Stimulated activated CD8-positive, alpha-beta memory T cell treated with anti-CD3 and anti-CD28 coated beads, Interleukin-4, amount 100 ng/mL, for 24 hours (primary cell): ENCODE measurements around the gene CNIH1.
"Not testable (repeated sequence)": the region's sequence is repeated elsewhere in the genome, so short reads cannot be mapped to it uniquely, and the experiment has no call there.

ENCODE experiments used
- DNase-seq: peaks from one replicate; pipeline ENCODE4 v3.0.0-alpha.2; 2020; ENCODE audit warnings: low read depth

CNIH1 gene

DNA sequence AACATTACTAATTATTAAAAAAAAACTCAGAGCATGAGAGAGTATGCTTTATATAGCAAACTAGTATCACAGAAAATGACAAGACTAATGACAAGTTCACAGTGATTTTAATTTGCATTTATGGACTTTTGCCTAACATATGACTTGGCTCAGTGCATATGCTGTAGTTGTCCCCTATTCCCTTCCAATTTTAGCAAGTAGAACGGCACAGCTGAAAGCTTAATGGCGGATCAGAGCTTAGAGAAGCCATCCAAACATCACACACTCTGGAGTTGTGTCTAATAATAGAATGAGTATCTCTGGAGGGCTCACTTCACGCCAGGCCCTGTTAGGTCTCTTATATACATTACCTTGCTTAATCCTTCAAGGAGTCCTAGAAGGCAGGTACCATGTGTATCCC, 13.3 kb downstream of the CNIH1 start:
- no peak for DNase-seq

DNA sequence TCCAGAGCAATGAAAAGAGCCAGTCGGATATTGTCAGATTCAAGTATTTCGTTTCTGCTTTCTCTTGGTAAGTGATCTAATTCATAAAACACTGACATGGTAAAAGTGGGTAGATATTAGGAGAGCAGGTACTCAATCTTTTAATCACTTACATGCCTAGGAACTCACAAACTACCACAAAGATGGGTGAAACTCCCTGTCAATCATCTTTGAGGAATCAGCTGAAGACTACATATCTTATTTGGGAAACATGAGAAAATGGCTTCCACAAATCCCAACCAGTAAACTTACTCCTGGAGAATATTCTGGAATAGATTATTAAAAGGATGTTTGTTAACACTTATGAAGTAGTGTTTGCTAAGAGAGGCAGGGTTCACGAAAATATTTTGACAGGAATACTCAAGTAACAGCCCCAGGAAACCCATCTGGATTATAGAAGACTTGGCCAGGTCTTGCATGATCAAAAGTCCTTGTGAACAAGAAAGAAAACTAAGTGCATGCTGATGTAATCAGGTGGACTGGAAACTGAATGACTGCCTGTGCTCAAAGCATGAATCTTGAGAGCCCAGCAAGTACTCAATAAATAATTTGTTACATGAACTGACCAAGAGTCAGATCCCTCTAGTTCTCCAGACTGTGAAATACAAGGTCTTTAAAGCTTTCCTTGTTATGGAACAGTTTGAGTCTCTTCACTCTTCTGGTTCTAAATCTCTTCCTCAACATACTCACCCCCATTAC, 15.5 kb downstream of the CNIH1 start:
- no peak for DNase-seq

DNA sequence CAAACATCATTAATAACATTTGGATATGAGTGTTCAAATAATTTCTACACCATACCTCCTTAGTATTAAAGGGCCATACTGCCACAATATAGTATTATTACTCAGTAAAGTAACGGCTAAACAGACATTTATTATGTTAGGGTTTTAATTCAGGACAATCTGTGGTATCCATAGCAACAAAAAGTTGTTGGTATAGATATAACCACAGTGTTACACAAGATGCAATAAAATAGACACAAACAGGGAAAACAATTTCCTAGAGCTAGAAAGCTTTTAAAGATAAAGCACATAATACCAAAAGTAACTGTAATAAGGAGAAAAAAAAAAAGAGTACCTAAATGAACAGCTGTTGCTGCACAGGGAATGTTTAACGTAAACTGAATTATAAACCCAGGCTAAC, 16.1 kb downstream of the CNIH1 start:
- no peak for DNase-seq

DNA sequence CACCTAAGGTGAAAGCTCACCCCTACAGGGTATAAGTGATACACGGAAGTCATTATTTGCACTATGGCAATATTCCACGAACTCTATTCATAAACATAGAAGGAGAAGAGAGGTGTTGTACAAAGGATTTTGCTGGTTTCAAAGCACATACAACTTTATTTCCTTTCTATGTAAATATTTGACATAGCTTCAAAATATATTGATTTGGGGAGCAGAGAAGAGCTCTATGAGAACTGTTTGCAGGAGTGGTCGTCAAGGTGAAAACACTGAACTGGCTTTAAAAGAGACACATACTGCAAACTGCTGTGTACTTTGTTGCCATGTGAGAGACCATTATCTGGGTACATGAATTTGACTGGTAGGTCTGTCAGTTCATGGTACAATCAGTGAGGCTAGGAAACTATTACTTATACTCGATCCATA, 16.7 kb downstream of the CNIH1 start:
- no peak for DNase-seq

DNA sequence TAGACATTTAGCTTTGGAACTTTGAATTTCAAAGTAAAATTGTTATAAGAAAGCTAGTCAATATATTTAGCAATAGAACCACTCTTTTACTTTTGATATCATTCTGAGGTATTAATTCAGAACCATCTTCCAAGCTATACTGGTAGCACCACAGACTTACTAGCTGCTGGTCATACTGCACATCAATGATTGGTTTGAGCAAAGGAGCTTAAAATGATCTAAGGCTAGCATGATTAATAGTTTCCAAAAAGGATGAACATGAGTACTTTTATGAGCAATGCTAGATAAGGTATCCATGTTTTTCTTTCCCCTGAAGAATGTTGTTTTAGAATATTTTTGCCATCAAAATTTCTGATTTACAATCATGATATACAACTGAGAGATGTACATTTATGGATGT, 17.2 kb downstream of the CNIH1 start:
- no peak for DNase-seq

DNA sequence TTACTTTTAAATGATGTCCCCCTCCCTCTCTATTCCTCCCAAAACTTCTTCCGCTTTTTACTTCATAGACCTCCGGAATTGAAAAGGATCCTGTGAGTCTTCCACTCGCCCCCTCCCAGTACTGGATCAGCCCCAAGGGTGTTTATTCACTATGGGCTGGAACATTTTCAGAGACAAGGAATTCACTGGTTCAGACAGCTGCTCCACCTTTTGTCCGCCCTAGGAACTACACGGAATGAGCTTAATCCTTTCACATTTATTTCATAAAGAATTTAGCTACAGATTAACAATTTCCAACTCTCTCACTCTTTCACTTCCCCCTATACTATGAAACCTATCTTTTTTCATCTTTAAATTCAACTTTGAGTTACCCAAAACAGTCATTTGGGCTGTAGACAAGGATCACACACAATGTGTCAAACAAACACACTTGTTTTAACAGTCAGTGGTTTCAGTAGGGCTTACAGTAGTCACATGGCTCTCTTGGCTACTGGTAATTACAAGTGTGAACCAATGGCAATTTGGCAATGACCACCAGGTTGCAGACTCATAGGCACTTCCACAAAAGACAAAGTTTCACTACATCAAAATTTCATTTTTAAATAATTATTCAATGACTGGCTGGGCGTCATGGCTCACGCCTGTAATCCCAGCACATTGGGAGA, 20.6 kb downstream of the CNIH1 start:
- DNase-seq = no peak

DNA sequence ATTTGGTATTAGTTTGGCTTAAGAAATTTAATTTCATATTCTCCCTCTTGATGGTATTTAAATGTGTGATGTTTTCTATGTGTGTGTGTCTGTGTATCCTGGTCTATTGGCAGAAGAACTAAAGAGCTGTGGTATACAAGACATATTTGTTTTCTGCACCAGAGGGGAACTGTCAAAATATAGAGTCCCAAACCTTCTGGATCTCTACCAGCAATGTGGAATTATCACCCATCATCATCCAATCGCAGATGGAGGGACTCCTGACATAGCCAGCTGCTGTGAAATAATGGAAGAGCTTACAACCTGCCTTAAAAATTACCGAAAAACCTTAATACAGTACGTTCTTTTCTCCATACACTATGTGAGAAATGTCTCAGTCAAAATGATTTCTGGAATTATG, 29.8 kb downstream of the CNIH1 start:
- DNase-seq = no peak

DNA sequence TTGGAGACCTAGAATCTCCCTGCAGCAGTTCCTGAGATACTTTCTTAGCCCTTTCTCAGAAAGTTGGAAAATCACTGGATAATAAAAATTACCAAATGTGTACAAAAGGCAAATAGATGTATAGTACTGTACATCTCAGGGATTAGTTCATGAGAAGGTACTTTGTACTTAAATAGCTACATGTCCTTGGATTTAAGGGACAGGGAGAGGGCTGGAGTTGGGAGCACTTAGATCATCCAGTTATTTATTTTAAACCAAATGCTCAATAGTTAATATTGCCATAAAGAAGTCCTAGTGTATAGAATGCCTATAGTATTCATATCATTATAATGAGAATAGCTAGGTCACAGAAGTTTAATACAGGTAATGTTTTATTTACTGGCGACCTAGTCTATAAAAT, 31.0 kb downstream of the CNIH1 start:
- no peak for DNase-seq

DNA sequence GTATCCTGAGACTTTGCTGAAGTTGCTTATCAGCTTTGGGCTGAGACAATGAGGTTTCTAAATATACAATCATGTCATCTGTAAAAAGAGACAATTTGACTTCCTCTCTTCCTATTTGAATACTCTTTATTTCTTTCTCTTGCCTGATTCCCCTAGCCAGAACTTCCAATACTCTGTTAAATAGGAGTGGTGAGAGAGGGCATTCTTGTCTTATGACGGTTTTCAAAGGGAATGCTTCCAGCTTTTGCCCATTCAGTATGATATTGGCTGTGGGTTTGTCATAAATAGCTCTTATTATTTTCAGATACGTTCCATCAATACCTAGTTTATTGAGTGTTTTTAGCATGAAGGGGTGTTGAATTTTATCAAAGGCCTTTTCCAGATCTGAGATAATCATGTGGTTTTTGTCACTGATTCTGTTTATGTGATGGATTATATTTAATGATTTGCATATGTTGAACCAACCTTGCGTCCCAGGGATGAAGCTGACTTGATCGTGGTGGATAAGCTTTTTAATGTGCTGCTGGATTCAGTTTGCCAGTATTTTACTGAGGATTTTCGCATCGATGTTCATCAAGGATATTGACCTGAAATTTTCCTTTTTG, 37.7 kb downstream of the CNIH1 start:
- not testable (repeated sequence) for DNase-seq

DNA sequence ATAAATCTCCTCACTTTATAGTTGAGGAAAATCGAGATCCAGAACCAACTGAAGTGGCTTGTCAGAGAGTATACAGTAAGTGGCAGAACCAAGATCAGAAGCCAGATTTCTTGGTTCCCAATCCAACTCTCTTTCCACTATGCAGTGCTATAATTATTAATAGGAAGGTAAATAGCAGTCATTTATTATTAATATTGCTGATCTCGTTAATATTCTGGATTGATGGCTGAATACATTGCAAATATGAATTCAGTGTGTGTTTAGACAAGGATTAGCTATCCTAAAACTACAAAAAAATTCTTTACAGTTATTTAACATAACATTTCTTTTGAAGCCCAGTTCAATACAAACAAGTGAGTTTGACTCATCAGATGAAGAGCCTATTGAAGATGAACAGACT, 41.6 kb downstream of the CNIH1 start:
- no peak for DNase-seq

DNA sequence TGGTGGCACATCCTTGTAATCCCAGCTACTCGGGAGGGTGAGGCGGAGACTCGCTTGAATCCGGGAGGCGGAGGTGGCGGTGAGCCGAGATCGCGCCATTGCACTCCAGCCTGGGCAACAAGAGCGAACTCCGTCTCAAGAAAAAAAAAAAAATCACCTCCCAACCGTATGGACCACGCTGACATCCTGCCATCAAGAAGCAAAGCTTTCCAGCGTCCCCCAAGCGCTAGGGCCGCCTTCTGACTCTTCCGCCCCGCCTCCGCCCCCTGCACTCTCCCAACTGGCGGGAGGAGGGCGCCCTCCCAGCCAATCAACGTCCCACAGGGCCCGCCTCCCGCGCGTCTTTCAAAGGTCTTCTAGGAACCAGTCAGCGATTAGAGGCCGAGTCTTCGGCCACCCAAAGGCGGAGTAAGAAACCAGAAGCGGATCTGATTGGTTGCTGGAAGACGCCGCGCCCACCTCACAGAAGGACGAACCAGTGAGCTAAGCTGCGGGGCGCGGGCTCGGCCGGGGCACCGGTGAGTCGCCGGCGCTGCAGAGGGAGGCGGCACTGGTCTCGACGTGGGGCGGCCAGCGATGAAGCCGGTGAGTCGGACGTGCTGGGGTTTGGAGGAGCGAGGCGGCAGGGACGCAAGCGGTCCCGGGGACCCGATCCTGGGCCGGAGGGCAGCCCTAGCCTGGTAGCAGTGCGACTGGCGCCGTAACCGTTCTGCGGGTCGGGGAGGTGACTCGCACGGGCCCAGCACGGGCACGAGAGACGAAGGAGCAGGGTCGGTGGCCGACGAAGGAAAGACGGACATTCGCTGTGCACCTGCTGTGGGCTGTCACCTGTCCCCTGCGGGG, 44.5 kb downstream of the CNIH1 start, which contains the start of gene CDKN3:
Gene CDKN3, plus strand, starts transcription at position 515 of the 843 bp plus-strand sequence. Its CDS starts 62 bp downstream, at position 577.
- DNase-seq = peak; percentile 96

DNA sequence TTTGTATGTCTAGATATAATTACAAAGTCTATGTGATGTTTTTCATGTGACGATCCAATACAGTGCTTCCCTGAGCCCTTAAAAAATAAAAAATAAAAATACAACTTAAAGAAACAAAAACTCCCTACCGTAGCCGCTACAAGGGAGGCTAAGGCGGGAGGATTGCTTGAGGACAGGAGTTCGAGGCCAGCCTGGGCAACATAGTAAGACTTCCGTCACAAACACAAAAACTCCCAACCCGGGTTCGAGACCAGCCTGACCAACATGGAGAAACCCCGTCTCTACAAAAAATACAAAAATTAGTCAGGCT, 45.0 kb downstream of the CNIH1 start:
- no peak for DNase-seq

DNA sequence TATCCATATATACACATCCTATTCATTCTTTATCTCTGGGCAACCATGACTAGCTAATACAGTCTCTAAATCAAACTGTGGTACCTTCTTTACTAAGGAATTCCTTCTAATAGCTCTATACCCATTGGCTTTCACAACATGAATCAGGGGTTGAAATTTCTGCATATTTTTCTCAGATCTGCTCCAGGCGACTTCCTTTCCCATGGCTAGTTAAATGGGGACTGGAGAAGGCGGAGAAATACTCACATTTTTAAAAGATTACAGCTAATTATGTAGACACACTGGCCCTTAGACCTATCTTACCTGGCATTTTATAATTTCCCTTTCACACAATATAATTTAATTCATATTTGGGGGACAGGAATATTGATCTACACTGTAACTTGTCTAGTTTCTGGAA, 45.5 kb downstream of the CNIH1 start:
- no peak for DNase-seq

DNA sequence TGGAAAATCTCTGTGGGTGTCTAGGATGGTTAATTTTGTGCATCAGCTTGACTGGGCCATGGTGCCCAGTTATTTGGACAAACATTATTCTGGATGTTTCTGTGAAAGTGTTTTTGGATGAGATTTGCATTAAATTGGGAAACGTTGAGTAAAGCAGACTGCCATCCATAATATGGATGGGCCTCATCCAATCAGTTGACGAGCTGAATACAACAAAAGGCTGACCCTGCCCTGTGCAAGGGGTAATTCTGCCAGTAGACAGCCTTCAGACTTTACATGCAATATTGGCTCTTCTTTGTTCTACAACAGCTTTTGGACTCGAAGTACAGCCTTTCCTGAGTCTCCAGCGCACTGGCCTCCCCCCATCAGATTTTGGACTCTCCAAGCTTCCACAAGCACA, 45.9 kb downstream of the CNIH1 start:
- DNase-seq = no peak

DNA sequence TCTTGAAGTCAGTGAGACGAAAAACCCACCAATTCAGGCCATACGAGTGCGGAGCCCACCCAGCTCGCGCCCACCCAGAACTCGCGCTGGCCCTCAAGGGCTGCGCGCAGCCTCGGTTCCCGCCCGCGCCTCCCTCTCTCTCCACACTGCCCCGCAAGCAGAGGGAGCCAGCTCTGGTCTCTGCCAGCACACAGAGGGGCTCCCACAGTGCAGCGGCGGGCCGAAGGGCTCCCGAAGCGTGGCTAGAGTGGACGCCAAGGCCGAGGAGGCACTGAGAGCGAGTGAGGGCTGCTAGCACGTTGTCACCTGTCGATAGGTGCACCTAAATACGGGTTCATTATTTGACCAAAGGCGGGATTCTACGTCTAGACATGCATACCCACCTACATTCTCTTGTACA, 46.6 kb downstream of the CNIH1 start:
- no peak for DNase-seq

DNA sequence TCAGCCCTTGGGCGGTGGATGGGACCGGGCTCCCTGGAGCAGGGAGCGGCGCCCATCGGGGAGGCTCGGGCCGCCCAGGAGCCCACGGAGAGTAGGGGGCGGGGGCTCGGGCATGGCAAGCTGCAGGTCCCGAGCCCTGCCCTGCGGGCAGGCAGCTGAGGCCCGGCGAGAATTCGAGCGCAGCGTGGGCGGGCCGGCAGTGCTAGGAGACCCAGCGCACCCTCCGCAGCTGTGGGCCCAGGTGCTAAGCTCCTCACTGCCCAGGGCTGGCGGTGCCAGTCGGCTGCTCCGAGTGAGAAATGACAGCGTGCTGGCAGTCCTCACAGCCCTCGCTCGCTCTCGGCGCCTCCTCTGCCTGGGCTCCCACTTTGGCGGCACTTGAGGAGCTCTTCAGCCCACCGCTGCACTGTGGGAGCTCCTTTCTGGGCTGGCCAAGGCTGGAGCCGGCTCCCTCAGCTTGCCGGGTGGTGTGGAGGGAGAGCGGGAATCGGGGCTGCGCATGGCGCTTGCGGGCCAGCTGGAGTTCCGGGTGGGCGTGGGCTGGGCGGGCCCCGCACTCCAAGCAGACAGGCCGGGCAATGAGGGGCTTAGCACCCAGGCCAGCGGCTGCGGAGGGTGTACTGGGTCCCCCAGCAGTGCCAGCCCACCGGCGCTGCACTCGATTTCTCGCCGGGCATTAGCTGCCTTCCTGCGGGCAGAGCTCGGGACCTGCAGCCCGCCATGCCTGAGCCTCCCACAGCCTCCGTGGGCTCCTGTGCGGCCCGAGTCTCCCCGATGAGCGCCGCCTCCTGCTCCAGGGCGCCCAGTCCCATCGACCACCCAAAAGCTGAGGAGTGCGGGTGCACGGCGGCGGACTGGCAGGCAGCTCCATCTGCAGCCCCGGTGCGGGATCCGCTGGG, 47.9 kb downstream of the CNIH1 start:
- not testable (repeated sequence) for DNase-seq

DNA sequence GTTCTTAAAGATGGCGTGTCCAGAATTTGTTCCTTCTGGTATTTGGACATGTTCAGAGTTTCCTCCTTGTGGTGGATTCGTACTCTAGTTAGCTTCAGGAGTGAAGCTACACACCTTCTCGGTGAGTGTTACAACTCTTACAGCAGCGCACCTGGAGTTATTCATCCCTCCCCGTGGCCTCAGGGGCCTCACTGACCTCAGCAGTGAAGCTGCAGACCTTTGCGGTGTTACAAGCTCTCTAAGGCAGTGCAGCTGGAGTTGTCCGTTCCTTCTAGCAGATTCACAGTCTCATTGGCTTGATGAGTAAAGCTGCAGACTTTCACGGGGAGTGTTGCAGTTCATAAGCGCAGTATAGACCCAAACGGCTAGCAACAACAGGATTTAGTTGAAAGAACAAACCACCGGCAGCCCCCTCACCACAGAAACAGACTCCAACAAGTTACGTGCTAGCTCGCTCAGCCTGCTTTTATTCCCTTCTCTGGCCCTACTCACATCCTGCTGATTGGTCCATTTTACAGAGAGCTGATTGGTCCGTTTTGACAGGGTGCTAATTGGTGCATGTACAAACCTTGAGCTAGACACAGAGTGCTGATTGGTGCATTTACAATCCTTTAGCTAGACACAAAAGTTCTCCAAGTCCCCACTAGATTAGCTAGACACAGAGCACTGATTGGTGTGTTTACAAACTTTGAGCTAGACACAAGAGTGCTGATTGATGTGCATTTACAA, 48.9 kb downstream of the CNIH1 start:
- no peak for DNase-seq

DNA sequence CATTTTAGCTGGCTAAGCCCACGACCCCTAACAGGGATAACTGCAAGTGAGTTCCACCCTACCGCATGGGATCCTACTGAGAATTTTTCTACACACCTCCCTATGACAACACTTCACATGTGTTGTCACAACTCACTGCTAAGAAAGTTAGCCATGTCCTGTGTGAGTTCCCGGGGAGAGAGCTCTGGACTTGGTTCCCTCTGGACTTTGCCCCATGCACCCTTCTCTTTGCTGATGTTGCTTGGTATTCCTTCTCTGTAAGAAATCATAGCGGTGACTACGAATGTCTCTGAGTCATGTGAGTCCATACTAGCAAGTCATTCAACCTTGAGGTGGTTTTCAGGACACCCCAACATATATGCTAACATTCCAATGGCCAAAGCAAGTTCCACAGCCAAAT, 53.8 kb downstream of the CNIH1 start:
- no peak for DNase-seq

DNA sequence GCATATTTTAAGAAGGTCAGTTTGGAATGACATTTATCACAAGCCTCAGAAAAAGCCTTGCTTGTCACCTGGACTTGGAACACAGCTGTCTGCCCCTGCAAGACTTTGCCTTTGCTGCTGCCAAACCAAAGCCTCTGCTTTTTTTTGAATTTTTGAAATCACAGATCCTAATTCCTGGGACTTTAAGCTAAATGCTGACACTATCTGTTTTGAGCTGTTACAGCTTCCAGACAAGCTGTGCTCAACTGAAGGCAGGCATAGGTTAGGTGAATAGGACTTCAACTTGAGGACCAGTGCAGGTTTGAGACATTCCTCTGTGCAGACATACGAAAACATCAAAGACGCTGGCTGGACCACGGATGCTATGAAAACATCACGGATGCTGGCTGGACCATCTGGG, 55.6 kb downstream of the CNIH1 start:
- no peak for DNase-seq

DNA sequence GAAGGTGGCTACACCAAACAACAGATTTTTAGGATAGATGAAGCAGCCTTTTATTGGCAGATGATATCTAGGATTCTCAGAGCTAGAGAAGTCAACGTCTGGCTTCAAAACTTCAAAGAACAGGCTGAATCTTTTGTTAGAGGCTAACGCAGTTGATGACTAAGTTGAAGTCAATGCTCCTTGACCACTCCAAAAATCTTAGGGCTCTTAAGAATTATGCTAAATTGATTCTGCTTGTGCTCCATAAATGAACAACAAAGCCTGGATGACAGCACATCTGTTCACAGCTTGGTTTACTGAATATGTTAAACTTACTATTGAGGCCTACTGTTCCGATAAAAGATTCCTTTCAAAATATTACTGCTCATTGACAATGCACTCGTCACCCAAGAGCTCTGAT, 57.3 kb downstream of the CNIH1 start:
- DNase-seq = no peak

DNA sequence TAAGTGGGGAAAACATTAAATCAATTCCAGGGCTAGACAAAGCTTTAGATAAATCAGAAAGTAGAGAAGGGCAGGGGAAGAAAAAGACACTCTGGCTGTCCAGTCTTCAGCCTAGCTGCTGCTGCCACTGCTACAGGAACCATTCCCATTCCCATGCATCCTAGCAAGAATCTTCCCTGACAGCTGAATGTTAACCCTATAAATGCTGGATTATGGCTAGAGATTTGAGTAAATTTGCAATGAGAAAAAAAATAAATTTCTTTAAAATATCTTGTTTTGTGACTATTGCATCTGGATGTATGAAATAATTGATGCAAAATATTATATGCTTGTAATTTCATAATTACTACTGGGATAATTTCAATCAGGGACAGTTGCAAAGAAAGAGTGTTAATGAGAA, 59.4 kb downstream of the CNIH1 start:
- no peak for DNase-seq
